AG04449 (cell line): Measurements from ENCODE around the gene PABPN1.

Source experiments
- CTCF ChIA-PET: fragments of 350-600 bp; formaldehyde crosslinking; extraction: SDS; loops from one replicate; lab custom pipeline; 2021; ENCODE audit warnings: antibody characterized with exemption; lab: Yijun Ruan, JAX
- POLR2A ChIA-PET: fragments of 400-600, 350-600 bp; formaldehyde crosslinking; extraction: SDS; loops from one replicate; lab custom pipeline; 2020; ENCODE audit warnings: antibody characterized with exemption, inconsistent platforms; lab: Yijun Ruan, JAX
- DNase-seq: peaks from one replicate; pipeline ENCODE4 v3.0.0-alpha.2; 2010; ENCODE audit warnings: low read depth, low spot score
- H3K4me3 ChIP-seq: 2 replicates; pipeline ENCODE4 v1.5.1; 2011; ENCODE audit warnings: low read depth, mild to moderate bottlenecking, control low read depth, low read length
- CTCF ChIP-seq: IDR thresholded peaks from one replicate; pipeline ENCODE4 v1.5.1; 2011; ENCODE audit warnings: mild to moderate bottlenecking, moderate library complexity, low read length, control low read depth, inconsistent platforms; ENCODE audit not compliant: insufficient read depth; ENCODE audit errors: missing control alignments

Gene PABPN1

GRCh38 chr14:23326491-23327332 lies 5.5 kb downstream of the PABPN1 start:
- POLR2A ChIA-PET = interaction anchor here (0.6 to 1.8 kb wide), 4 partner anchors 16 to 205 kb away, joined by 3 to 9 read pairs (median 5); partner anchors contain the start of gene SLC22A17
- no peak for TF ChIP-seq CTCF
- no peak overlapping the region for H3K4me3 ChIP-seq
- no peak for DNase-seq
- CTCF ChIA-PET = interaction anchor here (0.9 to 18.0 kb wide), 26 partner anchors 8 to 237 kb away, joined by 3 to 303 read pairs (median 6); partner anchors contain the start of genes CMTM5, PPP1R3E and SLC22A17

- H3K4me3 ChIP-seq = no peak overlapping the region
- DNase-seq = no peak
- ChIA-PET POLR2A (interaction anchor here (1.8 kb wide), 1 partner anchor 52 kb away, joined by 9 read pairs; no protein-coding TSS in a partner anchor), CTCF (interaction anchor here (0.6 to 18.0 kb wide), 18 partner anchors 10 to 388 kb away, joined by 3 to 303 read pairs (median 4); partner anchors contain the start of genes CMTM5, IL25 and SLC22A17)
- peak; percentile 73 for TF ChIP-seq CTCF
These were observed 6.9 kb downstream of the PABPN1 start for GRCh38 chr14:23327947-23328744.

- H3K4me3 ChIP-seq = no peak overlapping the region
- DNase-seq = no peak
- ChIA-PET POLR2A (no interaction called here), CTCF (interaction anchor here (1.4 to 18.0 kb wide), 3 partner anchors 10 to 43 kb away, joined by 8 to 303 read pairs (median 9); partner anchors contain the start of genes CMTM5 and SLC22A17)
- TF ChIP-seq CTCF = no peak
These were observed 14.4 kb downstream of the PABPN1 start for GRCh38 chr14:23335623-23336022.

GRCh38 chr14:23339506-23340268 lies 18.4 kb downstream of the PABPN1 start:
- no peak for TF ChIP-seq CTCF
- ChIA-PET POLR2A (no interaction called here), CTCF (interaction anchor here (0.6 to 3.0 kb wide), 4 partner anchors 11 to 40 kb away, joined by 3 to 24 read pairs (median 4); partner anchors contain the start of gene SLC22A17)
- DNase-seq = no peak
- H3K4me3 ChIP-seq = no peak overlapping the region

GRCh38 chr14:23344481-23344880 lies 23.2 kb downstream of the PABPN1 start:
- no peak for DNase-seq
- CTCF ChIA-PET = interaction anchor here (0.7 to 2.6 kb wide), 11 partner anchors 9 to 36 kb away, joined by 3 to 12 read pairs (median 5); partner anchors contain the start of gene SLC22A17
- no peak overlapping the region for H3K4me3 ChIP-seq
- POLR2A ChIA-PET = interaction anchor here (1.3 kb wide), 1 partner anchor 8 kb away, joined by 4 read pairs; the partner anchor contains the start of gene SLC22A17
- no peak for TF ChIP-seq CTCF
